Transverse colon (tissue), 3 donors: Measurements from ENCODE around the gene DLST.

Experiments used
- POLR2A ChIP-seq: fragments of 450-650 bp; IDR thresholded peaks from one replicate; pipeline ENCODE4 v1.6.1; 2016; ENCODE audit warnings: antibody characterized with exemption, mild to moderate bottlenecking, moderate library complexity
- TF ChIP-seq, protein P1 (sequence below), 5 experiments: fragments of 200-600 bp in 3 of 5; fragments of 450-650 bp in 2 of 5; sonication (generic) in 3 of 5; IDR thresholded peaks; 1 replicate in 2 of 5; 2 replicates in 3 of 5; pipeline ENCODE4 v1.5.1; 2016 to 2017; ENCODE audit warnings: antibody characterized with exemption in 5 of 5, inconsistent platforms in 3 of 5, mild to moderate bottlenecking in 2 of 5, moderate library complexity in 1 of 5

DNA sequence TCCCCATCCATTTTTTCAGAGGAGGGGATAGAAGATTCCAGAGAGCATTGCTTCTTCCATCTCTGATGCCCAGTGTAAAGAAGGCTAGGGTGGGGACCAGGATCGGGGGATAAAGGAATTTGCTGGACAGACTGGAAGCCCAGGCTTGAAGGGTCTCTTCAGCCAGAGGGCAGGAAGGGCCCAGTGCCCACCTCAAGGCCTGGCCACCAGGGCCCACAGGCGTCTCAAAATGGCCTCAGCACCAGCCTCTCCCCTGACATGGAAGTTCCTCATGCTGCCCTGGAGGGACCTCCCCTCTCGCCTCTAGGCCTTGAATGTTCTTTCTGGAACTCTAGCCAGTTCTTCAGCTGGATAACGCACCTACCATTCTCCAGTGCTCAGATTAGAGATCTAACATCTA, 38.6 kb downstream of the DLST start:
- no peak for TF ChIP-seq POLR2A
- TF ChIP-seq, protein P1, sequence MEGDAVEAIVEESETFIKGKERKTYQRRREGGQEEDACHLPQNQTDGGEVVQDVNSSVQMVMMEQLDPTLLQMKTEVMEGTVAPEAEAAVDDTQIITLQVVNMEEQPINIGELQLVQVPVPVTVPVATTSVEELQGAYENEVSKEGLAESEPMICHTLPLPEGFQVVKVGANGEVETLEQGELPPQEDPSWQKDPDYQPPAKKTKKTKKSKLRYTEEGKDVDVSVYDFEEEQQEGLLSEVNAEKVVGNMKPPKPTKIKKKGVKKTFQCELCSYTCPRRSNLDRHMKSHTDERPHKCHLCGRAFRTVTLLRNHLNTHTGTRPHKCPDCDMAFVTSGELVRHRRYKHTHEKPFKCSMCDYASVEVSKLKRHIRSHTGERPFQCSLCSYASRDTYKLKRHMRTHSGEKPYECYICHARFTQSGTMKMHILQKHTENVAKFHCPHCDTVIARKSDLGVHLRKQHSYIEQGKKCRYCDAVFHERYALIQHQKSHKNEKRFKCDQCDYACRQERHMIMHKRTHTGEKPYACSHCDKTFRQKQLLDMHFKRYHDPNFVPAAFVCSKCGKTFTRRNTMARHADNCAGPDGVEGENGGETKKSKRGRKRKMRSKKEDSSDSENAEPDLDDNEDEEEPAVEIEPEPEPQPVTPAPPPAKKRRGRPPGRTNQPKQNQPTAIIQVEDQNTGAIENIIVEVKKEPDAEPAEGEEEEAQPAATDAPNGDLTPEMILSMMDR (IDR thresholded peaks at IDR 0.05): no peak
